Measurements from ENCODE around the gene FGF5.

The FGF5 gene, protein sequence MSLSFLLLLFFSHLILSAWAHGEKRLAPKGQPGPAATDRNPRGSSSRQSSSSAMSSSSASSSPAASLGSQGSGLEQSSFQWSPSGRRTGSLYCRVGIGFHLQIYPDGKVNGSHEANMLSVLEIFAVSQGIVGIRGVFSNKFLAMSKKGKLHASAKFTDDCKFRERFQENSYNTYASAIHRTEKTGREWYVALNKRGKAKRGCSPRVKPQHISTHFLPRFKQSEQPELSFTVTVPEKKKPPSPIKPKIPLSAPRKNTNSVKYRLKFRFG

GRCh38 chr4:80266253-80266901, at the start of gene FGF5:
FGF5 (plus strand) TSS chr4:80266664; CDS start chr4:80266825, 161 bp downstream.
- peak within 1 kb of the TSS; percentile 22 to 60 for H3K4me3 ChIP-seq (ENCODE audit: low read depth in 1 of 2, low read length in 2 of 2)
- H3K27me3 ChIP-seq (ENCODE audit: control insufficient read depth in 1 of 2, insufficient read depth in 2 of 2, low read length in 2 of 2): peaks cover 9 to 43% of the 10 kb centered on the region in 2 donors
- no peaks in the 10 kb centered on the region for H3K9me3 ChIP-seq (ENCODE audit: low read length)
- no peak within 1 kb of the TSS for H3K27ac ChIP-seq (ENCODE audit: low read depth, low read length)
- H3K4me1 ChIP-seq (ENCODE audit: insufficient read depth, low read length): no peaks in the 10 kb centered on the region
- H3K9ac ChIP-seq (ENCODE audit: low read length): peak within 1 kb of the TSS; percentile 54
- no peaks in the 10 kb centered on the region for H3K36me3 ChIP-seq (ENCODE audit: insufficient read depth, low read length)

DNA sequence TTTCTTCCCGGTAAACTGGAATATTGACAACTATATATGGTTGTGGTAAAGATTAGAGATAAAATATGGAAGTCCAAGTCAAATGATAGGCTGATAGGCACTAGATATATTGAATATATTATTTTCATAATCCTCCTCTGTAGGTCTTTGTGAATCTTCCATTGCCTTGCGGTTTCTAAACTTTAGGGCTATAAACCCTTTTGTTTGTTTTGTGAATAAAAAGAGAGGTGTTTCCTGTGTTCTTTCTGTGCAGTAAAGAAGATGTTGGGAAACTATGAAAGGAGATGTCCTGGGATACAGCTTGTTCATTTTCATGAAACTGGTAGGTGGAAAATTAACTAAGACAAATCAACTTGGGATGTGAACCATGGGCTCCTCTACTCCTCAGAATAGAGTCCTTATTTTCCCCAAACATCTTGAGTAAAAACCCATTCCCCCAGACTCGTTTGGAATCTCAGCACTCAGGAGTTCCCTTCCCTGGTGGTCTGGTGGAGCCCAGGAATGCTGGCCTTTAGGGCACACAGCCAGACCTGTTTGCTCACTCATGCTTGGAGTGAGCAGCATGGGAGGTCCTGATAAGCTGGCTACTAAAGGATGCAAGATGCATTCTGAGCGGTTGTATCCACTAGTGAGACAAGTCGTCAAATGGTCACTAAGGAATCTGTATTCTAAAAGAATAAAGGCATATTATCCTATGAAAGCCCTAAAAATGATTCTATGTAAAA, 47.0 kb upstream of the FGF5 start:
- Histone ChIP-seq H3K4me3 (ENCODE audit: low read depth in 1 of 2, low read length in 2 of 2) (no peak overlapping the region), H3K9me3 (ENCODE audit: low read length) (no peaks in the 10 kb centered on the region), H3K27me3 (ENCODE audit: control insufficient read depth in 1 of 2, insufficient read depth in 2 of 2, low read length in 2 of 2) (no peaks in the 10 kb centered on the region), H3K4me1 (ENCODE audit: insufficient read depth, low read length) (no peaks in the 10 kb centered on the region), H3K9ac (ENCODE audit: low read length) (no peak overlapping the region), H3K27ac (ENCODE audit: low read depth, low read length) (no peak overlapping the region), H3K36me3 (ENCODE audit: insufficient read depth, low read length) (no peaks in the 10 kb centered on the region)

GRCh38 chr4:80220711-80221110, 45.8 kb upstream of the FGF5 start:
- Histone ChIP-seq H3K27ac (ENCODE audit: low read depth, low read length) (no peak overlapping the region), H3K4me3 (ENCODE audit: low read depth in 1 of 2, low read length in 2 of 2) (no peak overlapping the region), H3K9me3 (ENCODE audit: low read length) (no peaks in the 10 kb centered on the region), H3K9ac (ENCODE audit: low read length) (no peak overlapping the region), H3K27me3 (ENCODE audit: control insufficient read depth in 1 of 2, insufficient read depth in 2 of 2, low read length in 2 of 2) (no peaks in the 10 kb centered on the region), H3K4me1 (ENCODE audit: insufficient read depth, low read length) (no peaks in the 10 kb centered on the region), H3K36me3 (ENCODE audit: insufficient read depth, low read length) (no peaks in the 10 kb centered on the region)

DNA sequence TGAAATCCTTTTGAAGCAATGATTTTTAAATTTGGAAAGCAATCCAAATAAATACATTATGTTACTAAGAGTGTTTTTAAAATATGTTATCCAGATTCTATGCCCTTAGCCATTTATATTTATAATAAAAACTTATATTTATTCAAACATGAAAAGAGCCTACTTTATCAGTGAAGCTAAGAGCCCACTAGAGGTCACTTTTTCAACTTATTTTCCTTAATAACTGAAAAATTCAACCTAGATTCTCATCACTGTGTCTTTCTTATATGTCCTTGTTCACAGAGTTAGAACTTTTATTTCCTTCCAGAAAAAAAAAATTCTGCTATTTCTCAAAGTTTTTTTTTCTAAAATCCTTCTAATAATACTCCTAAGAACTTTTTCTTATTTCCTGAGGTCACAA, 45.3 kb upstream of the FGF5 start:
- Histone ChIP-seq H3K9me3 (ENCODE audit: low read length) (no peaks in the 10 kb centered on the region), H3K4me3 (ENCODE audit: low read depth in 1 of 2, low read length in 2 of 2) (no peak overlapping the region), H3K27ac (ENCODE audit: low read depth, low read length) (no peak overlapping the region), H3K4me1 (ENCODE audit: insufficient read depth, low read length) (no peaks in the 10 kb centered on the region), H3K36me3 (ENCODE audit: insufficient read depth, low read length) (no peaks in the 10 kb centered on the region), H3K9ac (ENCODE audit: low read length) (no peak overlapping the region), H3K27me3 (ENCODE audit: control insufficient read depth in 1 of 2, insufficient read depth in 2 of 2, low read length in 2 of 2) (no peaks in the 10 kb centered on the region)

DNA sequence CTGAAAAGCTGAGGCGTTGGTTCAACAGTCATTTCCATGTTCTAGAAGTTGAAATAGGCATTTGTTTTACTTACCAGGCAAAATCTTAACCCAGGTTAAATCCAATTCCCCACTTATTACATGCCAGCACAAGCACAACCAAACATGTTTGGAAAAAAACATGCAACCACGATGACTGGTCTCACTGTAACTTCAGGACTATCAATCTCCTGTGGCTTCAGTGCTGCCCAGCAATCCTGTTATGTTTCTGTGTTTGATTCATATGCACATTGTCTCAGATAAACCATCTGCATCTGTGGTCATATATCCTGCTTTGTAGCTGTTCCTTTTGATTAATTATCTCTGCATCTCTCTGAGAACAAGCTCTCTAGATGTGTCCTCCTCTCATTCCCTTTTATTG, 40.9 kb upstream of the FGF5 start:
- no peaks in the 10 kb centered on the region for H3K9me3 ChIP-seq (ENCODE audit: low read length)
- H3K4me1 ChIP-seq (ENCODE audit: insufficient read depth, low read length): no peaks in the 10 kb centered on the region
- no peaks in the 10 kb centered on the region for H3K27me3 ChIP-seq (ENCODE audit: control insufficient read depth in 1 of 2, insufficient read depth in 2 of 2, low read length in 2 of 2)
- H3K36me3 ChIP-seq (ENCODE audit: insufficient read depth, low read length): no peaks in the 10 kb centered on the region
- no peak overlapping the region for H3K4me3 ChIP-seq (ENCODE audit: low read depth in 1 of 2, low read length in 2 of 2)
- H3K9ac ChIP-seq (ENCODE audit: low read length): no peak overlapping the region
- H3K27ac ChIP-seq (ENCODE audit: low read depth, low read length): no peak overlapping the region

DNA sequence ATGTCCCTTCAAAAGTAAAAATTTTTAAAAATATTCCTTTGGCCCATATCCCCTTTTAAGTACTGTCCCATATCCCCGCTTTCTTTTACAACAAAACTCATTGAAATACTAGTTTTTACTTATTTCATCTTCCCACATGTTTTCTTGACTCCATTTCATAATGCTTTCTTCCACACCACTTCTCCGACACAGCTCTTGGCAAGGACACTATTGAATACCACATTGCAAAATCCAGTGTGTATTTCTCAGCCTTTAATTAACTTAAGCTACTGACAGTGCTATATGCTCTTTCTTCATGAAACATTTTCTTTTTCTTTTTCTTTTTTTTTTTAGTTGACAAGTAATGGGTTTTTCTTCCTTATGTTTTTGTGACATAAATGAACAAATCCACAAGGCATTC, 40.4 kb upstream of the FGF5 start:
- no peak overlapping the region for H3K9ac ChIP-seq (ENCODE audit: low read length)
- H3K27me3 ChIP-seq (ENCODE audit: control insufficient read depth in 1 of 2, insufficient read depth in 2 of 2, low read length in 2 of 2): no peaks in the 10 kb centered on the region

DNA sequence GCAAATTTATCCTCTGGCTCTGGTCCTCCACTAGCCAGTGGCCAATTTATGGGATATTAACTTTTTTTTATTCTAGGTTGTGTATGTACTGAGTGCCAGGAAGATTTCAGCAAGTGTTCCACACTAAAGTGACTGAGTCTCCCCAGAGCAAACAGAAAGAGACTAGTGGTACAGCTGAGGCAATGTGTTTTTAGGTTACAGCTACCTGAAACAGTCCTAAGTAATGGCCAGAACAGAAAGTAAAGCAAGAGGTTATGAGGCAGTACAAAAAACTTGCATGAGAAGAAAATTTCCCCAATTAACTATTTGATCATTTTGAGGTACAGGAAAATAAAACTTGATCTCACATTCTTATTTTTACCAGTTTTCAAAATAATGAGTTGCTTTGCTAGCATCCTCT, 38.0 kb upstream of the FGF5 start:
- H3K4me3 ChIP-seq (ENCODE audit: low read depth in 1 of 2, low read length in 2 of 2): no peak overlapping the region
- H3K27ac ChIP-seq (ENCODE audit: low read depth, low read length): no peak overlapping the region
- no peaks in the 10 kb centered on the region for H3K9me3 ChIP-seq (ENCODE audit: low read length)
- H3K9ac ChIP-seq (ENCODE audit: low read length): no peak overlapping the region
- H3K36me3 ChIP-seq (ENCODE audit: insufficient read depth, low read length): no peaks in the 10 kb centered on the region
- H3K27me3 ChIP-seq (ENCODE audit: control insufficient read depth in 1 of 2, insufficient read depth in 2 of 2, low read length in 2 of 2): no peaks in the 10 kb centered on the region
- no peaks in the 10 kb centered on the region for H3K4me1 ChIP-seq (ENCODE audit: insufficient read depth, low read length)

More for the DNA sequence above, 40.4 kb upstream of the FGF5 start:
- no peak overlapping the region for H3K4me3 ChIP-seq (ENCODE audit: low read depth in 1 of 2, low read length in 2 of 2)
- H3K9me3 ChIP-seq (ENCODE audit: low read length): no peaks in the 10 kb centered on the region
- H3K27ac ChIP-seq (ENCODE audit: low read depth, low read length): no peak overlapping the region
- no peaks in the 10 kb centered on the region for H3K36me3 ChIP-seq (ENCODE audit: insufficient read depth, low read length)
- no peaks in the 10 kb centered on the region for H3K4me1 ChIP-seq (ENCODE audit: insufficient read depth, low read length)

GRCh38 chr4:80229128-80229527, 37.3 kb upstream of the FGF5 start:
- Histone ChIP-seq H3K9me3 (ENCODE audit: low read length) (no peaks in the 10 kb centered on the region), H3K27me3 (ENCODE audit: control insufficient read depth in 1 of 2, insufficient read depth in 2 of 2, low read length in 2 of 2) (no peaks in the 10 kb centered on the region), H3K9ac (ENCODE audit: low read length) (no peak overlapping the region), H3K4me1 (ENCODE audit: insufficient read depth, low read length) (no peaks in the 10 kb centered on the region), H3K36me3 (ENCODE audit: insufficient read depth, low read length) (no peaks in the 10 kb centered on the region), H3K4me3 (ENCODE audit: low read depth in 1 of 2, low read length in 2 of 2) (no peak overlapping the region), H3K27ac (ENCODE audit: low read depth, low read length) (no peak overlapping the region)

DNA sequence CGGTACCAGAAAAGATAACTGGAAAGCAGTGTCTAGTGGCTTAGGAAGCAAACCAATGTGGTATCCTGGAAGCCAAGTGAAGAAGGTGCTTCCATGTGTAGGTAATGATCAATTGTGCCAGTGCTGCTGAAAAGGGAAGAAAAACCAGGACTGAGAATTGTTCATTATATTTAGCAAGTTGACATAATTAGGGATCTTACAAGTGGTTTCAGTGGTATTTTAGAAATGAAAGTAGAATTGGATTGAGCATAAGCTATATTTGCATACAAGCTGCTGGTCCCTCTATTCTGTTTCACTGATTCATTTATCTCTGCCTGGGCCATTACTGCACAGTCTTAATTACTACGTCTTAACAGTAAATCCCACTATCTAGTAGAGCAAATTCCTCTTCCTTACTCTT, 36.9 kb upstream of the FGF5 start:
- no peaks in the 10 kb centered on the region for H3K27me3 ChIP-seq (ENCODE audit: control insufficient read depth in 1 of 2, insufficient read depth in 2 of 2, low read length in 2 of 2)
- no peaks in the 10 kb centered on the region for H3K4me1 ChIP-seq (ENCODE audit: insufficient read depth, low read length)
- no peaks in the 10 kb centered on the region for H3K36me3 ChIP-seq (ENCODE audit: insufficient read depth, low read length)
- H3K9me3 ChIP-seq (ENCODE audit: low read length): no peaks in the 10 kb centered on the region
- H3K9ac ChIP-seq (ENCODE audit: low read length): no peak overlapping the region
- no peak overlapping the region for H3K27ac ChIP-seq (ENCODE audit: low read depth, low read length)
- no peak overlapping the region for H3K4me3 ChIP-seq (ENCODE audit: low read depth in 1 of 2, low read length in 2 of 2)

GRCh38 chr4:80231180-80231579, 35.3 kb upstream of the FGF5 start:
- no peaks in the 10 kb centered on the region for H3K9me3 ChIP-seq (ENCODE audit: low read length)
- H3K27ac ChIP-seq (ENCODE audit: low read depth, low read length): no peak overlapping the region
- no peak overlapping the region for H3K4me3 ChIP-seq (ENCODE audit: low read depth in 1 of 2, low read length in 2 of 2)
- no peaks in the 10 kb centered on the region for H3K4me1 ChIP-seq (ENCODE audit: insufficient read depth, low read length)
- no peaks in the 10 kb centered on the region for H3K27me3 ChIP-seq (ENCODE audit: control insufficient read depth in 1 of 2, insufficient read depth in 2 of 2, low read length in 2 of 2)
- no peak overlapping the region for H3K9ac ChIP-seq (ENCODE audit: low read length)
- H3K36me3 ChIP-seq (ENCODE audit: insufficient read depth, low read length): no peaks in the 10 kb centered on the region

DNA sequence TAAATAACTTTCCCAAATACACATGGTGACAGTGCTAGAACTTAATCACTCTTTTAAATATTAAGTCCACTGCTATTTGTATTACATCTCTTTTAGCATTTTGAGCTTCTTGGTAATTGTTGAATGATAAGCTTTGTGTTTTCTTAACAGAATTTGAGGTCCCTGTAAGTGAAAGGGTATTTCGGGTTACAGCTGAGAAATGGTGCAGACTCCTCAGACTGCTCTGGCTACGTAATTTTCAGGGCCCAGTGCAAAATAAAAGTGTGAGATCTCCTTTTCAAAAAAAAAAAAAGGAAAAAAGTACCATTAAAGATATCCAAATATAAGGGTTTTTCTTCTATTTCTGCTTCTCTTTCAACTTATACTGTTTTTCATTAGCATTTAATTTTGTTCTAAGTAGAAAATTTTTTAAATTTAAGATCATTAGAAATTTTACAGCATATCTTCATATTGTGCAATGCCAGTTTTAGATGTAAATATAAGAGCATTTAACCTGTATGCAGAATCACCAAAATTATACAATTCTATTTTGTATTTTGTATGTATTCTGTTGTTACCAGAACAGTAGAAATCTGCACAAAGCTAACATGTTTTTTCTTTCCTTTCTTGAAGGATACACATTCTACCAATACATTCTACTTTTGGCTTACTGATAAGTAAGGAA, 33.6 kb upstream of the FGF5 start:
- H3K4me1 ChIP-seq (ENCODE audit: insufficient read depth, low read length): no peaks in the 10 kb centered on the region
- H3K9me3 ChIP-seq (ENCODE audit: low read length): no peaks in the 10 kb centered on the region
- H3K9ac ChIP-seq (ENCODE audit: low read length): no peak overlapping the region
- no peaks in the 10 kb centered on the region for H3K36me3 ChIP-seq (ENCODE audit: insufficient read depth, low read length)
- H3K27ac ChIP-seq (ENCODE audit: low read depth, low read length): no peak overlapping the region
- H3K27me3 ChIP-seq (ENCODE audit: control insufficient read depth in 1 of 2, insufficient read depth in 2 of 2, low read length in 2 of 2): no peaks in the 10 kb centered on the region
- H3K4me3 ChIP-seq (ENCODE audit: low read depth in 1 of 2, low read length in 2 of 2): no peak overlapping the region
